ENCODE data around the gene REST.

- TF ChIP-seq TCF4 (CRISPR knock-in tag; IDR thresholded peaks at IDR 0.05; ENCODE audit: borderline replicate concordance) (no peak), ZNF8 (CRISPR knock-in tag; IDR thresholded peaks at IDR 0.05) (no peak), CSDC2 (CRISPR knock-in tag; IDR thresholded peaks at IDR 0.05) (no peak), ARNTL (CRISPR knock-in tag; IDR thresholded peaks at IDR 0.05; ENCODE audit: borderline replicate concordance, low read depth) (no peak), ZFP3 (CRISPR knock-in tag; IDR thresholded peaks at IDR 0.05) (no peak)
- TF ChIP-seq, protein P1, sequence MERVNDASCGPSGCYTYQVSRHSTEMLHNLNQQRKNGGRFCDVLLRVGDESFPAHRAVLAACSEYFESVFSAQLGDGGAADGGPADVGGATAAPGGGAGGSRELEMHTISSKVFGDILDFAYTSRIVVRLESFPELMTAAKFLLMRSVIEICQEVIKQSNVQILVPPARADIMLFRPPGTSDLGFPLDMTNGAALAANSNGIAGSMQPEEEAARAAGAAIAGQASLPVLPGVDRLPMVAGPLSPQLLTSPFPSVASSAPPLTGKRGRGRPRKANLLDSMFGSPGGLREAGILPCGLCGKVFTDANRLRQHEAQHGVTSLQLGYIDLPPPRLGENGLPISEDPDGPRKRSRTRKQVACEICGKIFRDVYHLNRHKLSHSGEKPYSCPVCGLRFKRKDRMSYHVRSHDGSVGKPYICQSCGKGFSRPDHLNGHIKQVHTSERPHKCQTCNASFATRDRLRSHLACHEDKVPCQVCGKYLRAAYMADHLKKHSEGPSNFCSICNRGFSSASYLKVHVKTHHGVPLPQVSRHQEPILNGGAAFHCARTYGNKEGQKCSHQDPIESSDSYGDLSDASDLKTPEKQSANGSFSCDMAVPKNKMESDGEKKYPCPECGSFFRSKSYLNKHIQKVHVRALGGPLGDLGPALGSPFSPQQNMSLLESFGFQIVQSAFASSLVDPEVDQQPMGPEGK (CRISPR knock-in tag; IDR thresholded peaks at IDR 0.05; ENCODE audit: borderline replicate concordance) = no peak
- TF ChIP-seq, protein P2, sequence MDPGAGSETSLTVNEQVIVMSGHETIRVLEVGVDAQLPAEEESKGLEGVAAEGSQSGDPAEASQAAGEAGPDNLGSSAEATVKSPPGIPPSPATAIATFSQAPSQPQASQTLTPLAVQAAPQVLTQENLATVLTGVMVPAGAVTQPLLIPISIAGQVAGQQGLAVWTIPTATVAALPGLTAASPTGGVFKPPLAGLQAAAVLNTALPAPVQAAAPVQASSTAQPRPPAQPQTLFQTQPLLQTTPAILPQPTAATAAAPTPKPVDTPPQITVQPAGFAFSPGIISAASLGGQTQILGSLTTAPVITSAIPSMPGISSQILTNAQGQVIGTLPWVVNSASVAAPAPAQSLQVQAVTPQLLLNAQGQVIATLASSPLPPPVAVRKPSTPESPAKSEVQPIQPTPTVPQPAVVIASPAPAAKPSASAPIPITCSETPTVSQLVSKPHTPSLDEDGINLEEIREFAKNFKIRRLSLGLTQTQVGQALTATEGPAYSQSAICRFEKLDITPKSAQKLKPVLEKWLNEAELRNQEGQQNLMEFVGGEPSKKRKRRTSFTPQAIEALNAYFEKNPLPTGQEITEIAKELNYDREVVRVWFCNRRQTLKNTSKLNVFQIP (CRISPR knock-in tag; IDR thresholded peaks at IDR 0.05; ENCODE audit: borderline replicate concordance, low read depth) = no peak
Observed at GRCh38 chr4:56930638-56931037, 22.9 kb downstream of the REST start.
